ENCODE data around the gene KCNC2.

DNA sequence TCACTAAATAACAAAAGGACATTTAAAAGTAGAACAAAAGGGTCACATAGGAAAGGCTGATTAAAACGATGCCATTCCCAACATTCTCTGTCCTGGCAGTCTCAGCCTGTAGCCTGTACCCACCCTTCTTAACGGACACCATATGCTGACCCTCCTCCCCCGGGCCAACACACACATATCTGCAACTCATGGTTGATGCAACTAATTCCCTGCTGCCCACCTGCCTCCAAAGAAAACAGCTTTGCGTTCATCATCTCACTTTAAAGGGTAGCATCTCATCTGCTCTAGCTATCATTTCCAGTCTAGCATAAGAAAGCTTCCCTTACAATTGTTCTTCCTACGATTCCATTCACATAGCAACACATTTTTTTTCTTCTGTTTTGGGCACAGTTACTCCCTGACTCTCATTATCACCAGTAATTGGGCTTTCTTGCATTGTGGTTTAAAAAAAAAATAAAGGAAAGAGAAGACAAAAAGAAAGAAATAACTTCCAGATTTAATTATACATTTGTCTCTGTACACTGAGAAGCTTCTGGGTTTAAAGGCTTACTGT is 92.9 kb downstream of the KCNC2 start:
- no peak for TF ChIP-seq CTCF (conservative IDR thresholded peaks at IDR 0.05)
- no peak for TF ChIP-seq ZFX (IDR thresholded peaks at IDR 0.05)
